Smooth muscle cell (in vitro differentiated cells): ENCODE data around the gene TAF1A. TPM values are rescaled to one million over a fixed set of nuclear protein-coding genes. Genes with fewer than 3 reads are reported as not detected.
A peak's percentile ranks its signal among the peaks of the same experiment; 100 is the strongest.

Experiments used
- DNase-seq: peaks from one replicate; lab custom pipeline; 2025; ENCODE audit not compliant: unreplicated experiment; lab: John Stamatoyannopoulos, UW
- H2AFZ ChIP-seq: fragments of 200-600 bp; sonication (generic); 2 replicates; pipeline ENCODE4 v1.6.0; 2016; ENCODE audit warnings: antibody characterized with exemption, low read depth, mild to moderate bottlenecking
- H3F3A ChIP-seq: fragments of 200-600 bp; sonication (generic); 2 replicates; pipeline ENCODE4 v1.6.0; 2017; ENCODE audit warnings: antibody characterized with exemption, low read depth
- H3K27ac ChIP-seq: fragments of 200-600 bp; sonication (generic); 2 replicates; pipeline ENCODE4 v1.5.1; 2016; ENCODE audit warnings: low read depth, mild to moderate bottlenecking
- H3K27me3 ChIP-seq: fragments of 200-600 bp; sonication (generic); 2 replicates; pipeline ENCODE4 v1.6.1; 2016; ENCODE audit warnings: low read depth, mild to moderate bottlenecking
- H3K36me3 ChIP-seq: fragments of 200-600 bp; sonication (generic); 2 replicates; pipeline ENCODE4 v1.5.1; 2016; ENCODE audit warnings: low read depth
- H3K4me1 ChIP-seq: fragments of 200-600 bp; sonication (generic); 2 replicates; pipeline ENCODE4 v1.5.1; 2016; ENCODE audit warnings: low read depth
- H3K4me2 ChIP-seq: fragments of 200-600 bp; sonication (generic); 2 replicates; pipeline ENCODE4 v1.6.0; 2016; ENCODE audit warnings: mild to moderate bottlenecking
- H3K4me3 ChIP-seq: fragments of 200-600 bp; sonication (generic); 2 replicates; pipeline ENCODE4 v1.5.1; 2016; ENCODE audit warnings: mild to moderate bottlenecking
- H3K79me2 ChIP-seq: fragments of 200-600 bp; sonication (generic); 2 replicates; pipeline ENCODE4 v1.6.0; 2016; ENCODE audit warnings: low read depth, mild to moderate bottlenecking
- H3K9ac ChIP-seq: fragments of 200-600 bp; sonication (generic); 2 replicates; pipeline ENCODE4 v1.6.0; 2016; ENCODE audit warnings: low read depth
- H3K9me3 ChIP-seq: fragments of 200-600 bp; sonication (generic); replicated peaks from 2 replicates; pipeline ENCODE4 v1.5.1; 2016; ENCODE audit warnings: low read depth
- H4K20me1 ChIP-seq: fragments of 200-600 bp; sonication (generic); 2 replicates; pipeline ENCODE4 v1.6.0; 2016; ENCODE audit warnings: low read depth
- CTCF ChIP-seq: fragments of 200-600 bp; sonication (generic); IDR thresholded peaks from 2 replicates; pipeline ENCODE4 v1.5.1; 2017; ENCODE audit warnings: borderline replicate concordance, mild to moderate bottlenecking, antibody characterized with exemption; ENCODE audit not compliant: insufficient read depth, poor library complexity, severe bottlenecking
- WGBS: methylation state at CpG from one replicate; pipeline ENCODE4 v1.1.7; 2016; ENCODE audit warnings: low lambda C conversion rate; 5-methylcytosine and 5-hydroxymethylcytosine counted together
- polyA plus RNA-seq: library from polyadenylated mRNA; unstranded; fragments of >200 nt; fragmentation: Nextera tagmentation; extraction: Ambion mirVana; gene quantifications from 2 replicates; pipeline ENCODE4 v1.2.1, GENCODE V29; 2016
- total RNA-seq: library from RNA; depleted of rRNA; stranded (reverse); fragments of >200 nt; gene quantifications from 2 replicates; pipeline ENCODE4 v1.2.3, GENCODE V29; 2014

The TAF1A gene
- total and polyA plus RNA-seq, 2 experiments from 2014 or later: 5.1 to 7.4 TPM

GRCh38 chr1:222623458-222623857 lies 33.7 kb upstream of the TAF1A start:
- Histone ChIP-seq H3K27me3 (no peaks in the 10 kb centered on the region), H3K27ac (no peak overlapping the region), H3K4me1 (peaks cover 6% of the 10 kb centered on the region), H3K4me3 (no peak overlapping the region), H3K79me2 (peaks cover 20% of the 10 kb centered on the region), H3K9ac (no peak overlapping the region), H3K9me3 (no peaks in the 10 kb centered on the region), H3K36me3 (peaks cover 11% of the 10 kb centered on the region), H4K20me1 (peaks cover 20% of the 10 kb centered on the region), H3F3A (no peaks in the 10 kb centered on the region), H2AFZ (no peak overlapping the region), H3K4me2 (no peak overlapping the region)
- no peak for TF ChIP-seq CTCF
- no peak for DNase-seq

GRCh38 chr1:222622765-222623164 lies 33.0 kb upstream of the TAF1A start:
- no peaks in the 10 kb centered on the region for H3K9me3 ChIP-seq
- H2AFZ ChIP-seq: no peak overlapping the region
- peaks cover 4% of the 10 kb centered on the region for H3K36me3 ChIP-seq
- H4K20me1 ChIP-seq: peaks cover 20% of the 10 kb centered on the region
- 81% methylated on average over 5 of the region's 5 CpGs for WGBS
- H3F3A ChIP-seq: no peaks in the 10 kb centered on the region
- no peaks in the 10 kb centered on the region for H3K27me3 ChIP-seq
- TF ChIP-seq CTCF: no peak
- peaks cover 6% of the 10 kb centered on the region for H3K4me1 ChIP-seq
- no peak overlapping the region for H3K4me2 ChIP-seq
- H3K27ac ChIP-seq: no peak overlapping the region
- H3K79me2 ChIP-seq: peaks cover 20% of the 10 kb centered on the region
- no peak overlapping the region for H3K9ac ChIP-seq
- H3K4me3 ChIP-seq: no peak overlapping the region
- no peak for DNase-seq

- Histone ChIP-seq H3K27ac (no peak overlapping the region), H3K4me1 (peaks cover 9% of the 10 kb centered on the region), H3K36me3 (no peaks in the 10 kb centered on the region), H3K79me2 (peaks cover 20% of the 10 kb centered on the region), H2AFZ (no peak overlapping the region), H3K9me3 (no peaks in the 10 kb centered on the region), H3K9ac (no peak overlapping the region), H3K4me2 (no peak overlapping the region), H3K27me3 (no peaks in the 10 kb centered on the region), H3K4me3 (no peak overlapping the region), H3F3A (peaks cover 7% of the 10 kb centered on the region), H4K20me1 (peaks cover 20% of the 10 kb centered on the region)
- no peak for TF ChIP-seq CTCF
- WGBS: 86% methylated on average over 2 of the region's 2 CpGs
- no peak for DNase-seq
These were observed 30.8 kb upstream of the TAF1A start for GRCh38 chr1:222620566-222620965.

GRCh38 chr1:222618880-222619596 lies 29.3 kb upstream of the TAF1A start:
- H4K20me1 ChIP-seq: peaks cover 20% of the 10 kb centered on the region
- H3K4me1 ChIP-seq: peaks cover 9% of the 10 kb centered on the region
- 12% methylated on average over 20 of the region's 20 CpGs for WGBS
- TF ChIP-seq CTCF: no peak
- peak overlapping the region; percentile 98 for H3K4me3 ChIP-seq
- peaks cover 7% of the 10 kb centered on the region for H3F3A ChIP-seq
- H3K9ac ChIP-seq: peak overlapping the region; percentile 87
- peak overlapping the region; percentile 53 for H2AFZ ChIP-seq
- peaks cover 20% of the 10 kb centered on the region for H3K79me2 ChIP-seq
- no peak for DNase-seq
- peak overlapping the region; percentile 94 for H3K4me2 ChIP-seq
- H3K27ac ChIP-seq: no peak overlapping the region
- H3K36me3 ChIP-seq: no peaks in the 10 kb centered on the region
- H3K27me3 ChIP-seq: no peaks in the 10 kb centered on the region
- H3K9me3 ChIP-seq: no peaks in the 10 kb centered on the region
